NK-92 (cell line): Measurements from ENCODE around the gene GSTM2.
"Not testable (repeated sequence)": the region's sequence is repeated elsewhere in the genome, so short reads cannot be mapped to it uniquely, and the experiment has no call there.

ENCODE experiments used
- DNase-seq: peaks from one replicate; lab custom pipeline; 2025; ENCODE audit not compliant: unreplicated experiment; lab: John Stamatoyannopoulos, UW

GSTM2 gene

GRCh38 chr1:109673861-109674260, 6.0 kb downstream of the GSTM2 start:
- DNase-seq: not testable (repeated sequence)

DNA sequence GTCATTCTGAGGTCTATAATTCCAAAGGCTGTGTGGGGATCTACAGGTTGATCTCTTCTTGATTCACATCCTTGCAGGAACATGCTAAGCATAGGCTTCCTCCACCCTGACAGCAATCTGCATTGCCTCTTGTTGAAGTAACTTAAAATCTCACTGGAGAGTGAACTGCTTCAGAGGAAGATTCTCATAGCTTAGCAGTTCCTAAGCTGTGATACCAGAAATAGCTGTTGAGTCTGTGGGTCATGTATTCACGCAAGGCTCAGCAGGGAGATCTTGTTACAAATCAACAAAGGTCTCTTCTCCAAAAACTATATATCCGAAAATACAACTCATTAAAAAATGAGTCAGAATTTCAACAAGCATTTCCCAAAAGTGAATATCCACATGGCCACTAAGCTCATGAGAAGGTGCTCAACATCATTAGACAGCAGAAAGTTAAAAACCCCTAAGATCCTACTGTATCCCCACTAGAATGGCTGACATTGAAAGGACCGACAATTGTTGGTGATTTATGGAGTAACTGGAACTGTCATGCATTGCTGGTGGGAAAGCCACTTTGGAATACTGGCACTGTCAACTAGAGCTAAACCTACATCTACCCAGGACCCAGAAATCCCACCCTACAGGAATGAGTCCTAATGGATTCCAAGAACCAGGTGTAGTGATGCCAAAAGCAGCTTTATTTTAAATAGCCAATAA, 9.0 kb downstream of the GSTM2 start:
- not testable (repeated sequence) for DNase-seq

DNA sequence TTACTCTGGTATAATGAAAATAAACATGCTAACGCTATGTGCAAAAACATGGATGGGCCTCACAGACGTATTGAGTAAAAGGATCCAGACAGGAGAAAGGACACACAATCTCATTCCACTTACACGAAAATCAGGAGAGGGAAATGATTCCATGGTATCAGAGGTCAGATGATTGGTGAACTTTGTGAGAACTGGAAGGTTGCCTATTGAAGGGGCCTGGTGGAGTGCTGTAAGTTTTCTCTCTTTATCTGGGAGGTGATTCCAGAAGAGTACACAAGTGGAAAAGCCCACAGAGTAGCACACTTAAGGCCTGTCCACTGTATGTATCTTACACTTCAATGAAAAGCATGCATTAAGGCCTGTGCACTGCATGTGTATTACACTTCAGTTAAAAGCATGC, 9.6 kb downstream of the GSTM2 start:
- no peak for DNase-seq

GRCh38 chr1:109678637-109679036, 10.8 kb downstream of the GSTM2 start:
- DNase-seq: not testable (repeated sequence)

GRCh38 chr1:109684777-109685176, 16.9 kb downstream of the GSTM2 start:
- not testable (repeated sequence) for DNase-seq

- DNase-seq: not testable (repeated sequence)
These were observed 17.5 kb downstream of the GSTM2 start for GRCh38 chr1:109685399-109685798.

DNA sequence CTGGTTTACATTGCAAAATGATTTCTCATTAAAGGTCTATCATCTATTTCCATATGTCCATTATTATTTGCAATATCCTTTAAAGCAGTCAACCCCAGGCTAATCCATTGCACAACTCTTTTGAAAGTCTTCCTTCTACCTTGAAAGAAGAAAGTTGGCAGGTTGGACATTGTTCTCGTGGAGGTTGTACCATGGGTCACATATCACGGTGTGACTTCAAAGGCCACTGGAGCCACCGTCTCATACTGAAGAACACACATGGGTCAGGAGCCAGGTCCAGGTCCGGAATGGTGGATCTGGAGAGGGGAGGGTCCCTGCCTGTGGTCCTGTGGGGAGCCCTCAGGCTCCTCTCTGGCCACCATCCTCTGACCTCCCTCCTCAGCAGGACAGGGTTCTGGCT, 18.0 kb downstream of the GSTM2 start:
- DNase-seq: not testable (repeated sequence)

DNA sequence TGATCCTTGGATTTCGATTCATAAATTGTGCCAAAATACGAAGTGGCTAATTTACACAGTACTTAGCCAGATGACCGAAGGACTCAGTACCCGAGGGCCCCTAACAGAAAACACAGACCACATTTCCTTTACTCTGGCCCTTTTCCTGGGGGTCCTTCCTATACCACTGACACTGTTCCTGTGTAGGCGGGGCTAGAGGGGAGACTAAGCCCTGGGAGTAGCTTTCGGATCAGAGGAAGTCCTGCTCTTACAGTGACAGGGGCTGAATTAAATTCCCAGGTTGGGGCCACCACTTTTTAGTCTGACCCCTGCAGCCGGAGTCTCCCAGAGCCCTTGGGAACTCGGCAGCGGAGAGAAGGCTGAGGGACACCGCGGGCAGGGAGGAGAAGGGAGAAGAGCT, 19.3 kb downstream of the GSTM2 start:
- not testable (repeated sequence) for DNase-seq

GRCh38 chr1:109687641-109688499, 20.0 kb downstream of the GSTM2 start, which contains the start of gene GSTM1:
TSS of gene GSTM1 (plus strand) at chr1:109687817. CDS start at chr1:109687874, 57 bp downstream.
- DNase-seq: no peak

DNA sequence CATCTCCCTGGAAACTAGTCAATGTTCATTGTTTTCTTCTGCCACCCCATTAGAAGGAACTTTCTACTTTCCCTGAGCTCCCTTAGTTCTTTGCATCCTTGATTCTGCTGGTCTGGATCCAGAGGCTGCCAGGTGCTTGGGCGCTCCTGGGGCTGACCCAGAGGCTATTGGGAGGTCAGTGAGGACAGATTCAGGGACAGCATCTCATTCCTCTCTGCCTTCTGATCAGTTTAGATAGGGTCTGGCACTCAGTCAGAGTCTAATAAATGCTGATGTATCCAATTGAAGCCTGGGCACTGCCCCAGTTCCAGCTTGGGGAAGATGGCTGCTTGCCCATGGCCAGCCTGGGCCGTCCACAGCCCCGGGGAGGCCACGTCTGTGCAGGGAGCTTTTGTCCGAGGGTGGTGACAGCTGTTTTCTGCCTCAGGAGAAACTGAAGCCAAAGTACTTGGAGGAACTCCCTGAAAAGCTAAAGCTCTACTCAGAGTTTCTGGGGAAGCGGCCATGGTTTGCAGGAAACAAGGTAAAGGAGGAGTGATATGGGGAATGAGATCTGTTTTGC, 22.1 kb downstream of the GSTM2 start:
- no peak for DNase-seq

- DNase-seq: no peak
These were observed 23.9 kb downstream of the GSTM2 start for GRCh38 chr1:109691759-109692158.

DNA sequence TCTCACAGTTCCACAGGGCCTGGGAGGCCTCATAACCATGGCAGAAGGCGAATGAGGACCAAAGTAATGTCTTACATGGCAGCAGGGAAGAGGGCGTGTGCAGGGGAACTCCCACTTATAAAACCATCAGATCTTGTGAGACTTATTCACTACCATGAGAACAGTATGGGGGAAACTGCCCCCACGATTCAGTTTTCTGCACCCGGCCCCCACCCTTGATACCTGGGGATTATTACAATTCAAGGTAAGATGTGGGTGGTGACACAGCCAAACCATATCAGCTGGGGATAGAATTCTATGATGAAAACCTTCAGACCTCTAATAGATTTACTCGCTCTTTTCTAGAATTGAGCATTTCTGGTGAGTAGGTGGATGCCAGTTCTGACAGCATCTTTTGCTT, 26.5 kb downstream of the GSTM2 start:
- not testable (repeated sequence) for DNase-seq

DNA sequence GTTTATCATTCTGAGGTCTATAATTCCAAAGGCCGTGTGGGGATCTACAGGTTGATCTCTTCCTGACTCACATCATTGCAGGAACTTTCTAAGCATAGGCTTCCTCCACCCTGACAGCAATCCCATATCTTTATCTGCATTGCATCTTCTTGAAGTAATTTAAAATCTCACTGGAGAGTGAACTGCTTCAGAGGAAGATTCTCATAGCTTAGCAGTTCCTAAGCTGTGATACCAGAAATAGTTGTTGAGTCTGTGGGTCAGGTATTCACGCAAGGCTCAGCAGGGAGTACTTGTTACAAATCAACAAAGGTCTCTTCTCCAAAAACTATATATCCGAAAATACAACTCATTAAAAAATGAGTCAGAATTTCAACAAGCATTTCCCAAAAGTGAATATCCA, 27.3 kb downstream of the GSTM2 start:
- not testable (repeated sequence) for DNase-seq

- DNase-seq: no peak
These were observed 29.2 kb downstream of the GSTM2 start for GRCh38 chr1:109697066-109697465.

DNA sequence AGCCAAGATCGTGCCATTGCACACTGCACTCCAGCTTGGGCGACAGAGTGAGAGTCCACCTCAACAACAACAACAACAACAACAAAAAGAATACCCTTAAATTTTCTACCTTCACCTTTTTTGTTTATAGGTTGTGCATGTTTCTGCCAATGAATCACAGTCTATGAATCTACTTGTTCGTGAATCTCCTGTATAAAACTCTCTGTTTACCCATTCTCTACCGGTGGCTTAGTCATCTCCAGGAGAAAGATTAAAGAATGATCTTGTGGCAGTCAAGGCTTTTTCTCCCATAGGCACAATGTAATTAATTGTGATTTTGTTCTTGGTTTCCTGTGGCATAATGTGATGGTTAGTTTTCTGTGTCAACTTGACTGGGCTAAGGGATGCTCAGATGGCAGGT, 30.0 kb downstream of the GSTM2 start:
- DNase-seq: not testable (repeated sequence)

GRCh38 chr1:109702940-109703339, 35.1 kb downstream of the GSTM2 start:
- DNase-seq: not testable (repeated sequence)

GRCh38 chr1:109704173-109704572, 36.3 kb downstream of the GSTM2 start:
- DNase-seq: no peak

DNA sequence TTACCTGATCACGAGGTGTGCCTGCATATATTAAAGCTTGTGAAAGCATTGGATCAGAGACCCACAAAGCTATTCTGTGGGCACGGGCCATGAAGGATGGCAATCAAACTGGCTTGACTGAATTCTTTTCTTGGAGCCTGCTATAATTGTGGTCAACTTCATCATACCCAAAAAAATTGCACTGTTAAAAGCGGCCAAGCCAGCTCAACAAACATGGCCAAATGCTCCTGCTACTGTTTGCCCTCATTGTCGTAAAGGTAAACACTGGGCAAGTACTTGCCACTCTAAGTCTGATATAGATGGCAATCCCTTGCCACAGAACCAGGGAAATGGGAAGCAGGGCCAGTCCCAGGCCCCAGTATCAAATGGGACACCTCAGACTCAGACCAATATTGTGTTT, 37.6 kb downstream of the GSTM2 start:
- no peak for DNase-seq

- DNase-seq: not testable (repeated sequence)
These were observed 41.1 kb downstream of the GSTM2 start for GRCh38 chr1:109708949-109709348.

- not testable (repeated sequence) for DNase-seq
These were observed 42.0 kb downstream of the GSTM2 start for GRCh38 chr1:109709822-109710221.

DNA sequence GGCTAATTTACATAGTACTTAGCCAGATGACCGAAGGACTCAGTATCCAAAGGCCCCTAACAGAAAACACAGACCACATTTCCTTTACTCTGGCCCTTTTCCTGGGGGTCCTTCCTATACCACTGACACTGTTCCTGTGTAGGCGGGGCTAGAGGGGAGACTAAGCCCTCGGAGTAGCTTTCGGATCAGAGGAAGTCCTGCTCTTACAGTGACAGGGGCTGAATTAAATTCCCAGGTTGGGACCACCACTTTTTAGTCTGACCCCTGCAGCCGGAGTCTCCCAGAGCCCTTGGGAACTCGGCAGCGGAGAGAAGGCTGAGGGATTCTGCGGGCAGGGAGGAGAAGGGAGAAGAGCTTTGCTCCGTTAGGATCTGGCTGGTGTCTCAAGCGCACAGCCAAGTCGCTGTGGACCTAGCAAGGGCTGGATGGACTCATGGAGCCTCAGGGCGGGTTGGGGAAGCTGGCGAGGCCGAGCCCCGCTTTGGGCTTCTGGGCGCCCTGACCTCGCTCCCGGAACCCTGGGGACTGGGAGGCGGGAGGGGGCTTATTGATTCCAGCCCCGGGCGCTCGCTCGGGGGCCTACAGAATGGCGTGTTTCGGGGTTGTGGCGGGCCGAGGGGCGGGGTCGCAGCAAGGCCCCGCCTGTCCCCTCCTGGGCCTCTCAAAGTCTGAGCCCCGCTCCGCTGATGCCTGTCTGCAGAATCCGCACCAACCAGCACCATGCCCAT, 43.9 kb downstream of the GSTM2 start, which contains the start of gene GSTM5:
GSTM5 (plus strand) TSS at position 659 of the 728 bp plus-strand sequence; CDS start at position 721, 62 bp downstream.
- not testable (repeated sequence) for DNase-seq
